ENCODE data around the gene ADAMTS8. TPM values are rescaled to one million over a fixed set of nuclear protein-coding genes. Genes with fewer than 3 reads are reported as not detected.

The ADAMTS8 gene
- total RNA-seq, 1 donor from 2014 or later, result 0.96 TPM

- Mint-ChIP-seq H3K27ac (no peak overlapping the region), H3K4me1 (peaks cover 4% of the 10 kb centered on the region), H3K4me3 (no peak overlapping the region), H3K27me3 (ENCODE audit: low read depth) (no peaks in the 10 kb centered on the region), H3K9me3 (no peaks in the 10 kb centered on the region), H3K36me3 (peaks cover 9% of the 10 kb centered on the region)
- TF ChIP-seq CTCF (IDR thresholded peaks at IDR 0.05; ENCODE audit: unreplicated experiment), result no peak
- DNase-seq (ENCODE audit: low spot score in 2 of 2, unreplicated experiment in 2 of 2), result no peak
Observed at GRCh38 chr11:130475426-130476053, 47.1 kb upstream of the ADAMTS8 start.

GRCh38 chr11:130474637-130475400 is 46.4 kb upstream of the ADAMTS8 start:
- Mint-ChIP-seq H3K36me3 (peaks cover 9% of the 10 kb centered on the region), H3K27me3 (ENCODE audit: low read depth) (no peaks in the 10 kb centered on the region), H3K9me3 (no peaks in the 10 kb centered on the region), H3K4me1 (peaks cover 4% of the 10 kb centered on the region), H3K27ac (no peak overlapping the region), H3K4me3 (no peak overlapping the region)
- DNase-seq (ENCODE audit: low spot score in 2 of 2, unreplicated experiment in 2 of 2), result no peak
- TF ChIP-seq CTCF (IDR thresholded peaks at IDR 0.05; ENCODE audit: unreplicated experiment), result no peak

GRCh38 chr11:130473795-130474377 is 45.5 kb upstream of the ADAMTS8 start:
- Mint-ChIP-seq H3K27ac (no peak overlapping the region), H3K36me3 (peaks cover 10% of the 10 kb centered on the region), H3K27me3 (ENCODE audit: low read depth) (no peaks in the 10 kb centered on the region), H3K4me3 (no peak overlapping the region), H3K4me1 (peaks cover 4% of the 10 kb centered on the region), H3K9me3 (no peaks in the 10 kb centered on the region)
- no peak for TF ChIP-seq CTCF (IDR thresholded peaks at IDR 0.05; ENCODE audit: unreplicated experiment)
- no peak for DNase-seq (ENCODE audit: low spot score in 2 of 2, unreplicated experiment in 2 of 2)

GRCh38 chr11:130473056-130473794 is 44.8 kb upstream of the ADAMTS8 start:
- Mint-ChIP-seq H3K27me3 (ENCODE audit: low read depth) (no peaks in the 10 kb centered on the region), H3K4me1 (peaks cover 4% of the 10 kb centered on the region), H3K9me3 (no peaks in the 10 kb centered on the region), H3K36me3 (peaks cover 11% of the 10 kb centered on the region), H3K27ac (no peak overlapping the region), H3K4me3 (no peak overlapping the region)
- TF ChIP-seq CTCF (IDR thresholded peaks at IDR 0.05; ENCODE audit: unreplicated experiment), result no peak
- DNase-seq (ENCODE audit: low spot score in 2 of 2, unreplicated experiment in 2 of 2), result no peak

- Mint-ChIP-seq H3K9me3 (no peaks in the 10 kb centered on the region), H3K27ac (no peak overlapping the region), H3K27me3 (ENCODE audit: low read depth) (no peaks in the 10 kb centered on the region), H3K4me1 (peaks cover 9% of the 10 kb centered on the region), H3K36me3 (peaks cover 13% of the 10 kb centered on the region), H3K4me3 (no peak overlapping the region)
- TF ChIP-seq CTCF (IDR thresholded peaks at IDR 0.05; ENCODE audit: unreplicated experiment), result no peak
- no peak for DNase-seq (ENCODE audit: low spot score in 2 of 2, unreplicated experiment in 2 of 2)
Observed at GRCh38 chr11:130472434-130472961, 44.1 kb upstream of the ADAMTS8 start.

Data from mesothelial cell of epicardium (in vitro differentiated cells).